Measurements from ENCODE around the gene TESK2.
A peak's percentile ranks its signal among the peaks of the same experiment; 100 is the strongest.

TESK2 gene

DNA sequence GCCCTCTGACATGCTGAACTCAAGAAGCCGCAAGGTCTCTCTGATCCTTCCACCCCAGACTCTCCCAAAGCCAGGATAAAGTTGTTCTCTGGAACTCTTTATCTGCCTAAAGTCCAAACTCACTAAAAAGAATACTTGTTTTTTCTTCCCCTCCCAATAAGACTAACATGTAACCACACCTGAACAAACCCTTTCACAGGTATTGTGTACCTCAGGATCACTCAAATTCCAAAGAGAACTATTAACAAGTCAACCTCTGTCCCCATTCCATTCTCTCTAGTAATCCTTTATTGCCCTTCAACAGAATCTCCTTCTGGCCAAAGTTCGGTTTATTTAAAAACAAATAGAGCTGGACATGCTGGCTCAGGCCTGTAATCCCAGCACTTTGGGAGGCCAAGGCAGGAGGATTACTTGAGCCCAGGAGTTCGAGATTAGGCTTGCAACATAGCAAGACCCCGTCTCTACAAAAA lies 155.1 kb downstream of the TESK2 start:
- no peak for DNase-seq (ENCODE audit: low spot score)

DNA sequence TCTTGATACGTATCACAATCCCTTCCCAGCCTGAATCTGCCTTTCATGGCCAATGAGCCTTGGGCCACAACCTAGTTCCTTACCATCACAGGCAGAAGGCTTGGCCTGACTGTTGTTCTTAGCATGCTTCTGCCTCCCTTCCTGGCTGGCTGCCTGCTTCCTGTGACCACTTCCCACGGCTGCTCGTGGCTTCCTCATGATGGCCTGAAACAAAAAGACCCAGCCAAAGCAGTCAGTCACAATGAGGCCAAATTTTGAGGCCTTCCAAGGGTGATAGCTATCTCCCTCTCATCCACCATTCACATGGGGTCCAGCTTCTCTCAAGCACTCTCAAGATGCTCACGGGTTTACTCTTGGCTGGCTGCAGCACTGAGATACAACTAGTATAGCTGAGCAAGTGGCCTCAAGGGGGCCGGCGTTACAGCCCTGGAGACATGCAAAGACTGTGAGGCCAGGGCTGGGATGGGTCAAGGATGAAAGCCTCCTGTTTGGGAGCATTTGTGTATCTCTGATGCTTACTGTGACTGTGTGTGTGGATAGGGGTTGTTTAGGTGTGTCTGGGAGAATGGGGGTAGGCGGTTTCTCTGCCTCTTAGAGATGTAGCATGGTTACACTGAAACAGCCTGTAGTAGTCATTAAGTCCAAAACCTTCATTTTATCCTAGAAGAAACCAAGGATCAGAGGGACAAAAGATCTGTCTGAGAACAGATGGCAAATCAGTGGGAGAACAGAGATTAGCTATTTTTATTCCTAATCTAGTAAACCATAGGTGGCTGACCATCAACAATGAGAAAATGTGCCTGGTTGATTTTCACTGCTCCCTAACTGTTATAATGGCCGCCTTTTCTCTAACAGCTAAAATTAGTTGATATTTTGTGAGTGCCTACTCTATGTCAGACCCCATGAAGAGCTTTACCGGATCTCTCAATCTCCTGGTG lies 156.4 kb downstream of the TESK2 start:
- no peak for DNase-seq (ENCODE audit: low spot score)

DNA sequence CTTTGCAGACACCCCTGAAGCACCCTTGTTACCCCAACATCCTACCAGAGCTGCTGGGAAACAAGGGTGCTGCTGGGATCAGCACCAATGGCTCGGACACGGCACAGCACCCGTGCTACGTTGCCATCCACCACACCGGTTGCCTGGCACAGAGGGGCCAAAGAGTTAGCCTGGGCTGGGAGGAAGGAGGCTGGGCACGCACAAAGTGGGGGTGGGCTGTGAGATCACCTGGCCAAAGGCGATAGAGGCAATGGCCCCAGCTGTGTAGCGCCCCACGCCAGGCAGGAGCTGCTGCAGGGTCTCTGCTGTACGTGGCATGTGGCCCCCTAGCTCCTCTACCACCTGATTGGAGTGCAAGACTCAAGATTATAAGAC lies 158.6 kb downstream of the TESK2 start:
- DNase-seq (ENCODE audit: low spot score): no peak

DNA sequence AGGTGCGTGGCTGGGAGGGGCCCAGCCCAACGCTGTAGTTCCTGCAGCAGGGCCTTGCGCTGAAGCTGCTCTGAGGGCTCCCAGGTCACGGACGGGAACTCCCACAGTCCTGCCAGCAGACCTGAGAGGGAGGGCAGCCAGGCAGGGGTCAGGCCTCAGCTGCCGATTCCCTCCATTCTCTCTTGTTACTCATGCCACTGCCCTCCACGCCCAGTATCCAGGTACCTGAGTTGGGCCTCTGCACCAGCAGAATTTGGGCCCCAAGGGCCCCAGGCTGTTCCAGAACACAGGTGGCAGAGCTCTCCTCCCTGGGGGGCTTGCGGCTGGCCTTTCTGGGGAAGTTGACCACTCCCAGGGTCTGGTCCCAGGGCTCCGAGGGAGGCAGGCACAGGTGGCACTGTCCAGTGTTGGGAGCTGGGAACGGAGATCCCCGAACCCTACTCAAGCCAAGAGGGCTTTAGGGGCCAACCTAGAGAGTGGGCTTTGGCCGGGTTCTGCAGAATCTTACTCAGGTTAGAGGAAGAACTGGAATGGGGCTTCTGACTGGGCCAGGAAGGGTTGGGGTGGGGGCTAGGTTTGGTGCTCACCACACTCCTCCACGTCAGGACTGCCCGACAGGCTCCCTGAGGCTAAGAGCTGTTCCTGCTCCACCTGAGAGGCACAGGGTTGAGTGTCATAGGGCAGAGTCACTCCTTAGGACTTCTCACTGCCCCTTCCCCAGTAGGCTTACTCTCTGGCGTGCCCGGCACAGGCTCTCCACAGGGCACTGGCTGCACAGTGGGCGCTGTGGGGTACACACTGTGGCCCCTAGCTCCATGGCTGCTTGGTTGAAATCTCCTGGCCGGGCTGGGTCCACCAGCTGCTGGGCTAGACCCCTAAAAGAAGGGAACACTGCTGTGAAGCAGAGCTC lies 159.3 kb downstream of the TESK2 start:
- DNase-seq (ENCODE audit: low spot score): no peak

DNA sequence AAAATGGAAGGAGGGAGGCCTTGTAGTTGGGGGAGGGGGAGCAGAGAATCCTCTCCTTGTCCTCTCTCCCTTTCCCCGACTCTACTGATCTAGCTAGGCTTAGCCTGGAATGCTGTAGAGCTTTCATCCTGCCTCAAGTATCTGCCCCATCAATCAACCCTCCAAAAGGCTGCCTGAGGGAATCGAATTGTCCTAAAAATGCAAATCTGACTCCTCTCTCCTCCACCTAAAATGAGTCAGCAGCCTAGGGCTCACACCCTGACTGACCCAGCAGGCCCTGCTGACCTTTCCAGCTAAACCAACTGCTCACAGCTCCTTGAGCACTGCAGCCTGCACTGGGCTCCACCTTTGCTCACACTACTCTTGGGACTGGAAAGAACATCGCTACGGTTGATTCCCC lies 161.5 kb downstream of the TESK2 start:
- no peak for DNase-seq (ENCODE audit: low spot score)

DNA sequence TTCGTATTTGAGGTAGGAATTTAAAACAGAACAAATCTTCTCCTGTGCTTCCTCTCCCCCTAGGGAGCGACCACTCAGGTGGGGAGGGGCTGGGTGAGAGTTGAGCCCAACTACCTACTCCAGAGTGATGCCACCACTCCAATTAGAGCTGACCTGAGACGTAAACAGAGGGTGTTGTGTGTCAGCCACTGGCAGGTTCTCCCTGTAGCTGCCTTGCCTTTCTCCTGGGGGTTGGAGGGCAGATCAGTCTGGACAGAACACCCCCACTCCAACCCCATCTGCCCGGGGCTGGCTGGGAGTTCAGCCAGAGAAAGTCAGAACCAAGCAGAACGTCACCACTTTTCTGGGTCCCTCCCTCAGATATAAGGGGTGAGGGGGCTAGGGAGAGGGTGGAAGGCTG lies 162.3 kb downstream of the TESK2 start:
- no peak for DNase-seq (ENCODE audit: low spot score)

DNA sequence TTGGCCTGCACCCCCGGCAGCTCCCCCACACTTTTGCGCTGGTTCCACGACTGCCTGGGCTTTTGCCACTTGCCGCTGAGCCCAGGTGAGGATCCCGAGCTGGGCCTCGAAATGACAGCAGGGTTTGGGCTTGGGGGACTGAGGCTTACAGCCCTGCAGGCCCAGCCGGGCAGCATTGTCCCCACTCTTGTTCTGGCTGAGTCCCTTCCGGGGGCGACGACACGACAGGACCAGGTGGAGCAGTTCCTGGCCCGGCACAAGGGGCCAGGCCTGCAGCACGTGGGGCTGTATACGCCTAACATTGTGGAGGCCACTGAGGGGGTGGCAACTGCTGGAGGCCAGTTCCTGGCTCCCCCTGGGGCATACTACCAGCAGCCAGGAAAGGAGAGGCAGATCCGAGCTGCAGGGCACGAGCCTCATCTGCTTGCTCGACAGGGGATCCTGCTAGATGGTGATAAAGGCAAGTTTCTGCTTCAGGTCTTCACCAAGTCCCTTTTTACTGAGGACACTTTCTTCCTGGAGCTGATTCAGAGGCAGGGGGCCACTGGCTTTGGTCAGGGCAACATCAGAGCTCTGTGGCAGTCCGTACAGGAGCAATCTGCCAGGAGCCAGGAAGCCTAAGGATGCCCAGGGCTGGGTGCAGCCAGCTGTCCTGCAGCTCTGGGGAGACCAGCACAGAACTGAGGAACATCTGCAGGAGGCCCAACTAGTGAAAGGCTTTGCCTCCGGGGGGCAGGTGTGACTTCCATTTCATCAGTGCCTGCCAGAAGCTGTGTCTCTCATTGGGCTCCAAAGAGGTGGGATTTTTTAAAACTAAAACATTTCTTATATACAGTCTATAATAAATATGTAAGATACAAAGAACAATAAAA lies 163.1 kb downstream of the TESK2 start:
- DNase-seq (ENCODE audit: low spot score): no peak

DNA sequence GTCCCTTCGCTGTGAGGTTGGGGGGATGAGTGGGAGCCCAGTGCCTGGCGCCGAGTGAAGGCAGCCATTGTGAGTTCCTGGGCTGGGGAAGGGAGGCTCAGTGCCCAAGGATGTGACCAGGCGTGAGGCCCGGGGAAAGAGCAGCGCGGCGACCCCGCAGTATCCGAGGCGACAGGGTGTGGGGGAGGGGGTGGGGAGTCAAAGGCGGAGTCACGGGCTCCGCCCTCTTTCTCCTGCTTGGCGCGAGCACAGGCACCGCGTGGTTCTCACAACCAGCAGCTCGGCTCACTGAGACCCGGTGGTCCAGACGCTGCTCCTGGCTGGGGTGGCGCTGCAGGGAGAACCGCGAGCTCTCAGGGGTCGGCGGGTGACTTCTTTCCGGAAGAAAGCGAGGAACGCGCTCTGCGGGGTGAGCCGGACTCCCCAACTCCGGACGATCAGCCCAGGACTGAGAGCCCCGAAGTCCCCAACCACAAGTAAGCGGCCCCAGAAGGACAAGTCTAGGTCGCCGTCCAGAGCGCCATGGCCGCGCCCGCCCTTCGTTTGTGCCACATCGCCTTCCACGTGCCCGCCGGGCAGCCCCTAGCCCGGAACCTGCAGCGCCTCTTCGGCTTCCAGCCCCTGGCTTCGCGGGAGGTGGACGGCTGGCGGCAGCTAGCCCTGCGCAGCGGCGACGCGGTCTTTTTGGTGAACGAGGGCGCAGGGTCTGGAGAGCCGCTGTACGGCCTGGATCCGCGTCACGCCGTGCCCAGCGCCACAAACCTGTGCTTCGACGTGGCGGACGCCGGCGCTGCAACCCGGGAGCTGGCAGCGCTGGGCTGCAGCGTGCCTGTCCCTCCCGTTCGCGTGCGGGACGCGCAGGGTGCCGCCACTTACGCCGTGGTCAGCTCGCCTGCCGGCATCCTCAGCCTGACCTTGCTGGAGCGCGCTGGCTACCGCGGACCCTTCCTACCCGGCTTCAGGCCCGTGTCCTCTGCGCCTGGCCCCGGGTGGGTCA lies 164.0 kb downstream of the TESK2 start, which contains the start of gene HPDL:
HPDL (plus strand) TSS at position 269 of the 997 bp plus-strand sequence; CDS start at position 523, 254 bp downstream.
- DNase-seq (ENCODE audit: low spot score): peak; percentile 84

DNA sequence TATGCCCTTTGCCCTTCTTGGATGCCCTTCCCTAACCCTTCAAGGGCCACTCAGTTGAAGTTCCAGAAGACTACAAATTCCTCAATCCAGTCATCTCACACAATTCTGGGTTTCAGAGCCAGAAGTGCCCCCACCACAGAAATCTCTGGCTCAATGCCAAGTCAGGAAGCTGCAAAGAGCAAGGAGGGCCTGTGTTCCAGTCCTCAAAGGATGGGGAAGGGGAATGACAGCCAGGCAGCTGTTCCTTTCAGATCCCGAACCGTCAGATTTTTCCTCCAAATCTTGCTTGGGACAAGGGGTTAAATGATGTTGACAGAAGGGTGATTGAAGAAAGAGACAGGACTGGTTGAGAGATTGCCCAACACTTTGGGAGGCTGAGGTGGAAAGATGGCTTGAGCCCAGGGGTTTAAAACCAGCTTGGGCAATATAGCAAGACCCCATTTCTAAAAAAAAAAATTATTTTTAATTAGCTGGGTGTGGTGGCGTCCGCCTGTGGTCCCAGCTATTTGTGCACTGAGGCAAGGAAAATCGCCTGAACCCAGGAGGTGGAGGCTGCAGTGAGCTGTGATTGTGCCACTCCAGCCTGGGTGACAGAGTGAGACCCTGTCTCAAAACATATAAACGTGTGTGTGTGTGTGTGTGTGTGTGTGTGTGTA lies 165.0 kb downstream of the TESK2 start:
- DNase-seq (ENCODE audit: low spot score): peak; percentile 34

DNA sequence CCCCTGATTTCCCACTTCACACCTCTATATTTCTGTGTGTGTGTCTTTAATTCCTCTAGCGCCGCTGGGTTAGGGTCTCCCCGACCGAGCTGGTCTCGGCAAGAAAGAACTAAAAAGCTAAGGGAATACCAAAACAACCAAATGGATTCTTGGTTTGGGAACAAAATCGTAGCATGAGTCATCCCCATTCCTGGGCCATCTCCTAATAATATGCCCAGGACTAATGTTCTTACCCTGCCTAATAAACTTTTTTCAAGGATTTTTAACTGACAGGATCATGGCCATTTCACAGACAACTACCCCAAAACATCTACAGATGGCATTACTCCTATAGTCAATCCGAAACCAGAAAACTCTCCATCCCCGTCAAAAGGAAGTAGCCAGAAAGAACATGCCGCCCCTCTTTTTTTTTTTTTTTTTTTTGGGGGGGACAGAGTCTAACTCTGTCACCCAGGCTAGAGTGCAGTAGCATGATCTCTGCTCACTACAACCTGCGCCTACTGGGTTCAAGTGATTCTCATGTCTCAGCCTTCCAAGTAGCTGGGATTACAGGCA lies 168.4 kb downstream of the TESK2 start:
- DNase-seq (ENCODE audit: low spot score): no peak

DNA sequence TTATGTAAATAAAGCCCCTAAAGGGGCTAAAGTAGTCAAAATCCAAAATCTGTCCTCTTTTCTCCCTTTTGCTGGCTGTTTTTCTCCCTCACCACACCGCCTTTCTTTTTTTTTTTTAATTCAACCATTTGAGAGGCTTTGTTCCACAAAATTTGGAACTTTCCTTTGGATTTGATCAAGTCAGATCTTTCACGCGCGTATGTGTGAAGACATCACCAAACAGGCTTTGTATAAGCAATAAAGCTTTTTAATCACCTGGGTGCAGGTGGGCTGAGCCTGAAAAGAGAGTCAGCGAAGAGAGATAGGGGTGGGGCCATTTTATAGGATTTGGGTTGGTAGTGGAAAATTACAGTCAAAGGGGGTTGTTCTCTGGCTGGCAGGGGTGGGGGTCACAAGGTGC lies 169.5 kb downstream of the TESK2 start:
- DNase-seq (ENCODE audit: low spot score): peak; percentile 12

DNA sequence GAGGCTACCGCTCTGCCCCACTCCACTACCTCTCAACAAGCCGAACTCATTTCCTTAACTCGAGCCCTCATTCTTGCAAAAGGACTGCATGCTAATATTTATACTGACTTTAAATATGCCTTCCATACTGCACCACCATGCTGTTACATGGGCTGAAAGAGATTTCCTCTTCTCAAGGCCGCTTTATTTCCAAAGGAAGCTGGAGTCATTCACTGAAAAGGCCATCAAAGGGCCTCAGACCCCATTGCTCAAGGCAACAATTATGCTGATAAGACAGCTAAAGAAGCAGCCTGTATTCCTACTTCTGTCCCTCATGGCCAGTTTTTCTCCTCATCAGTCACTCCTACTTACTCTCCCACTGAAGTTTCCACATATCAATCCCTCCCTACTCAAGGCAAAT lies 171.2 kb downstream of the TESK2 start:
- DNase-seq (ENCODE audit: low spot score): no peak

DNA sequence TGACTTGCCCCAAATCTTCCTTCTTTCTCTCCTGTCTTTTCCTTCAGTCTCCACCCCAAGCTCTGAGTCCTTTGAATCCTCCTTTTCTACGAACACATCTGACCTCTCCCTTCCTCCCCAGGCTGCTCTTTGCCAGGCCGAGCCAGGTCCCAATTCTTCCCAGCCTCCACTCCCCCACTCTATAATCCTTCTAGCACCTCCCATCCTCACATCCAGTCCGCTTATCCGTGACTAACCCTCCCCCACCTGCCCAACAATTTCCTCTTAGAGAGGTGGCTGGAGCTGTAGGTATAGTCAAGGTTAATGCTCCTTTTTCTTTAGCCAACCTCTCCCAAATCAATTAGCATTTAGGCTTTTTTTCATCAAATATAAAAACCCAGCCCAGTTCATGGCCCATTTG lies 173.8 kb downstream of the TESK2 start:
- no peak for DNase-seq (ENCODE audit: low spot score)

DNA sequence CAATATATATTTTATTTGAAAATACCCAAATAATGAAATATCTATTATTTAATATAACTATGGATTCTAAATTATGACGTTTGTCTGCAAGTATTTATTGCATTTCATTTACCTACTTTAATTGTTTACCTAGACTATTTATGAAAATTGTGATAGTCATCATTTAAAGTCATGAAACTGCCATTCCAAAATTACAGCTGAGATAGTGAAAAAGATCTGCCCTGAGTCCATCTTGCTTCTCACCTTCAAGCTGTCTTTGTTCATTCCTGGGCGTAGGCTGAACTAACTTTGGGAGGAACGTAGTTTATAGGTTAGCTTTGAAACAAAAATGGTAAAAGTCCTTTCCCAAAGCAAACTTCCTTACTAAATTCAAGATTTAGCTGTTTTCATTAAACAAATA lies 176.7 kb downstream of the TESK2 start:
- no peak for DNase-seq (ENCODE audit: low spot score)

DNA sequence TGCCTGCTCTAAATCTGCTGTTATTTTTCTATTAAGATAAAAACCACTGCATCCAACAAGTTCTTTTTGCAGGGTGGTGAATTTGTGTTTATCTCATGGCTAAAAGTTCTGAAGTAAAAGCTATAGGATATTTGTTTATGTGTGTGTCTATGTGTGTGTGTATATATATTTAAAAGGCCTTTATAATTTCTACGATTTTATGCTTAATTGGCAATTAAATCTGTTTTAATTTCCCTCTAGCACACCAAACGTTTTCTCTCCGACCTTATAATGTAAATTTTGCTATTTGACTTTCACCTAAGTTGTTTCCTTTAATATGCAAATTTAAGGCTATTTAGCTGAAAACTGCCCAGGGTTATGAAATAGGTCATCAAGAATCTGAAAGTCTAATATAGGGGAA lies 184.1 kb downstream of the TESK2 start:
- no peak for DNase-seq (ENCODE audit: low spot score)

DNA sequence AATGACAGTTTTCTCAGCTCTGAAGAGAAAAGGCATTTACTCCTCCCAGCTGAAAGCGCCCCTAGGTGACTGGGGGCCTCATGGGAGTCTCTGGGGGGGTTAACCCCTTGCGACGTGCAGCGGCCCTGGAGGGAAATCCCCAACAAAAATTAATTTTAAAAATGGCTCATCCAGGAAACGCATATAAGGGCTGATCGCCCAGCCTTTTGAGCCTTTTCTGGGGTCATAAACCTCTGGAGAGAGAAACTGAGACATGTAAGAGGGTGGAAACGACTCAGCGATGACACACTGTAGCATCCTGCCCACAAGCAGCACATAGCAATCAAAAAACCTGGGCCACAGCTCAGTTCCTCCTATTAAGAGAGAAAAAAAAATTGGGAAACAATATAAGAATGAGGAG lies 184.6 kb downstream of the TESK2 start:
- no peak for DNase-seq (ENCODE audit: low spot score)

DNA sequence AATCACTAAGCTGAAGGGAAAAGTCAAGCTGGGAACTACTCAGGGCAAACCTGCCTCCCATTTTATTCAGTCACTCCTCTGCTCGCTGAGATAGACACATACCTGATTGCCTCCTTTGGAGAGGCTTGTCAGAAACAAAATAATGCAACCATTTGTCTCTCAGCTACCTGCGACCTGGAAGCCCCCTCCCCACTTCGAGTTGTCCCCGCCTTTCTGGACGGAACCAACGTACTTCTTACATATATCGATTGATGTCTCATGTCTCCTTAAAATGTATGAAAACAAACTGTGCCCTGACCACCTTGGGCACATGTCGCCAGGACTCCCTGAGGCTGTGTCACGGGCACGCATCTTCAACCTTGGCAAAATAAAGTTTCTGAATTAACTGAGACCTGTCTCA lies 185.7 kb downstream of the TESK2 start:
- DNase-seq (ENCODE audit: low spot score): no peak

DNA sequence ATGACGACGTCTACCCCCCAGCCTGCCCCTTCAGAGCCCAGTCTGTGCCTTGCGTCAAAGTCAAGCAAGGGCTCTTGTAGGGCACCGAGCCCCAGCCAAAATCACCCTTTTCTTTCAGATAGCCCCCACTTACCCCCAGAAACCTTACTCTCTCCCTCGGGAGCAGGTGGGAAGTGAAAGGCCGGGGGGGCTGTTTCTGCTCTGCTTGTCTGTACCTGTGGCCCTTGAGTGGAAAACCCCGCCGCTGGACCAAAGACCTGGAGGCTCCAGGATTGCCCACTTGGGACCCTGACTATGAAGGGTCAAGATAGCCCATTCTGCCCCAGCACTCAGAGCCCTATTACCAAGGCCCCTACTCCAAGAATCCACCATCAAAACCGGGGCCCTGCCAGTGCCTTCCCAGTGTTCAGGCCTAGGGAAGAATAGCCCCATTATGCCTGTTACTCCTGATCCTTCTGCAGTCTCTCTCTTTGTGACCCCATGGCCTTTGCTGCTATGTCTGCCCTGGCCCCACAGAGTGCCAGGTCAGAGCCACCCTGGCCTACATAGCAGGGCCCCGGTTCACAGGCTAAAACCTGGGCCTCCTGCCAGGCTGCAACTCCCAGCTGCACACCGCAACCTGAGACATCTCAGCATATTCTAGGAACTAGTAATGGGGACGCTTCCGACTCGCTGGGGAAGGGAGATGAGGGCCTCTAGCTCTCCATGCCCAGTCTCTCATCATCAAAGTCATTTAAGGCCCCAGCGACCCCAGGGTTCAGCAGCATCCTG lies 186.5 kb downstream of the TESK2 start:
- DNase-seq (ENCODE audit: low spot score): no peak
